Anterior cingulate cortex (tissue), 58 donors: ENCODE measurements around the gene NFE2L1.
"Not testable (repeated sequence)": the region's sequence is repeated elsewhere in the genome, so short reads cannot be mapped to it uniquely, and the experiment has no call there.

Experiments used
- DNase-seq, 58 donors: peaks; one replicate each; lab custom pipeline; 2025; lab: John Stamatoyannopoulos, UW

Gene NFE2L1

DNA sequence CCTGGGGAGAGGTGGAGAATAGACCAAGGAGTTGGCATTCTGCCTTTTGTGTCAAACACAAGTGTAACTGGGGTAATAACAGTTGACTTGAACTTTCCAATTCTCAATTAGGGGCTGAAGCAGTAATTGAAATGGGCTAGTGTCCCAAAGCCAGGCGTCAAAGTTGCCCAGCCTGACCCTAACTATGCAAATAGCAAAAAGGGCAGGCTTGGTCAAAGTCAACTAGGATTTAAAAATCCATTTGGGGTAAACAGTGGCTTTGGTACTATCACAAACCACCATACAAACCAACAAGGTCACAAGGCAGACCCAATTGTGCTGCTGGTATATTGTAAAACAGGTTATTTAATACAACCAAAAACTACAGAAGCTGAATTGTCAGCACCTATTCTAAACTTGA lies 18.0 kb downstream of the NFE2L1 start:
- no peak for DNase-seq

DNA sequence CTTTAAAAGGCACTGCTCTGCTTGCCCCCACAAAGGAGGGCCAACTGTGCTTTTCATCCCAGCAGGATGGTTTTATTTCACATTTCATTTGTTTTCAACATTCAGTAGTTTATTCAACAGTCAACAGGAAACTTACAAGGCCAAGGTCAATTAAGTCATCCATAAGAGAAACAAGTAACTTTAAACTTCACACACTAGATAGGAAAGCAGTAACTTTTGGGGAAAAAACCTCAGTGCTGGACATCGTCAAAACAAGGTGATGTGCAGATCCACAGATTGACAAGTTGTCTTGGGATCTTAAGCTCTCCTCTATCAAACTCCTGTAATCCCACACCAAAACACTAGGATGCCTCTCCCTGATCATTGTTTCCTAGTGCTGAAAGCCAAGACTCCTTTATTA lies 18.5 kb downstream of the NFE2L1 start:
- no peak for DNase-seq

DNA sequence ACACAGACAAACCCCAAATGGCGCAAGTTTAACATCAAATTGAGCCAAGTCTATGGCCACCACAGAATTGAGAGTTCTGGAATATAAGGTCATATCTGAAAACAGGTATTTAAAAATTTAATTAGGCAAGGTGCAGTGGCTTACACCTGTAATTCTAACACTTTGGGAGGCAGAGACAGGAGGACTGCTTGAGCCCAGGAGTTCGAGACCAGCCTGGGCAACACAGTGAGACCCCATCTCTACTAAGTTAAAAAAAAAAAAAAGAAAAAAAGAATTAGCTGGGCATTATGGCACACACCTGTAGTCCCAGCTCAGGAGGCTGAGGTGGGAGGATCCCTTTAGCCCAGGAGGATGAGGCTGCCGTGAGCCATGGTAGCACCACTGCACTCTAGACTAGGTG lies 19.1 kb downstream of the NFE2L1 start:
- DNase-seq = no peak

DNA sequence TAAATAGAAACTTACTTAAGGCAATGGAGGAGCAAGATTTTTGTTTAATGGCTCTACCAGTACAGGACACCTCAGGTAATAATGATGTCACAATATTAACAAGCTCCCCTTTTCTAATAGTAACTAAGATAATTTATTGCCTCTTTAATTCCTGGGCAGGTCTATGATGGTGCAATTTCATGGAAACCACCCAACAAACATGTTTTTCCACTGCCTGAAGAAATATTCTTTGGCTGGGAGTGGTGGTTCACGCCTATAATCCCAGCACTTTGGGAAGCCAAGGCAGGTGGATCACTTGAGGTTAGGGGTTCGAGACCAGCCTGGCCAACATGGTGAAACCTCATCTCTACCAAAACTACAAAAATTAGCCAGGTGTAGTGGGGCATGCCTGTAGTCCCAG lies 19.6 kb downstream of the NFE2L1 start:
- DNase-seq = not testable (repeated sequence)

DNA sequence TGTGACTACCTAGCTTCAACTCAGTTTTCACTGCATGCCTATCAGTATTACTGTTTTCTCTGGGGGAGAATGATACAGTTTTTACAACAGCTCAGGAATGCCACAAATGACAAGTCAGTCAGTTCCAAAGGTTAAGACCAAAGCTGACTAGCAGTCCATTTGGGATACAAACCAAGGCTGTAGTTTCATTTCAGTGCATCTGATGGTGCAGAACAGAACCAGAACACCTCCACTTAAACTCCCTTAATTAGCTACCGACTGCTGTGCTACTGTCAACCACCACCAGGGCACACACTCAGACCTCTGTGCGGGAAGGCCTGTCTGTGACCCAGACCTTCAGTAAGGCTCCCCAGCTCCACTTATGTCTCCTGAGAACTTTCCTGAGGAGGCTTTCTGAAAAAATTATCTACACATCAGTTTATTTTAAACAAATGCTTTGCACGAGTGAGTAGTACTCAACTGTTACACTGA lies 20.4 kb downstream of the NFE2L1 start:
- no peak for DNase-seq

- DNase-seq = no peak
These were observed 22.0 kb downstream of the NFE2L1 start for GRCh38 chr17:48070195-48070594.

DNA sequence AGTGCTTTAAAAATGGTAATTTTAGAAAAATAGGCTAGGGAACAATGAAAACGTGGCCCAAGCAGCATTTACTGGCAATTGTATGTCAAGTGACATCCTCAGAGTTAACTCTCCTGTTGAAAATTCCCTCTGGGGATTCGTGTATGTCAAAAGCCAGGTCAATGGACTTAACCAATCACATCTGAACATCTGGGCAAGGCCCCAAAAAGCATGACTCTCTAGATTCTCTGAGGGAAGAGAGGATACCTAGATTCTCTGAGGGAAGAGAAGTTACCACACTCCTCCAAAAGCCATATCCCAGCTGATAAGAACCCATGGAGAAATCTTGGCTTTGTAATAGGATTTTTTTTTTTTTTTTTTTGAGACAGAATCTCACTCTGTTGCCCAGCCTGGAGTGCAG lies 23.5 kb downstream of the NFE2L1 start:
- no peak for DNase-seq

DNA sequence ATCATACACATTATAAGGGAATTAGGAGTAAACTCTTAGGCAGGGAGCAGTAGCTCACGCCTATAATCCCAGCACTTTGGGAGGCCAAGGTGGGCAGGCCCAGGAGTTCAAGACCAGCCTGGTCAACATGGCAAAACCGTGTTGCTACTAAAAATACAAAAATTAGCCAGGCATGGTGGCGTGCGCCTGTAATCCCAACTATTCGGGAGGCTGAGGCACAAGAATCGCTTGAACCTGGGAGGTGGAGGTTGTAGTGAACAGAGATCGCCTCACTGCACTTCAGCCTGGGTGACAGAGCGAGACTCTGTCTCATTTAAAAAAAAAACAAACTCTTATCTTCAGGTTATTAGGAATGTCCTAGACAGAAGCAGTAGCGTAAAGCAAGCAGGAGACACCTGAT lies 24.7 kb downstream of the NFE2L1 start:
- DNase-seq = not testable (repeated sequence)

DNA sequence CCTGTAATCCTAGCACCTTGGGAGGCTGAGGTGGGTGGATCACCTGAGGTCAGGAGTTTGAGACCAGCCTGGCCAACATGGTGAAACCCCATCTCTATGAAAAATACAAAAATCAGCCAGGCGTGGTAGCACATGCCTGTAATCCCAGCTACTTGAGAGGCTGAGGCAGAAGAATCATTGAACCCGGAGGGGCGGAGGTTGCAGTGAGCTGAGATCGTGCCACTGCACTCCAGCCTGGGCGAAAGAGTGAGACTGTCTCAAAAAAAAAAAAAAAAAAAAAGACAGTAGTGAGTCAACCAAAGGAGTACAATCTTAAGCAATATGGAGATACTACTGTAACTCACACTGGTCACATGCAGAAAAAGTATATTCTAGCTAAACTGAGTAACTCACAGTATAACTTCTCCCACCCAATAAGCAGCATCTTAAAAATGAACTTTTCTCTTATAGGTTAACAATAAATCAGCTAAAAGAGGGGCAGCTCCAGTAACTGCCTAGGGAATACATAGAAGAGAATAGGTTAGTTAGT lies 25.5 kb downstream of the NFE2L1 start:
- not testable (repeated sequence) for DNase-seq

DNA sequence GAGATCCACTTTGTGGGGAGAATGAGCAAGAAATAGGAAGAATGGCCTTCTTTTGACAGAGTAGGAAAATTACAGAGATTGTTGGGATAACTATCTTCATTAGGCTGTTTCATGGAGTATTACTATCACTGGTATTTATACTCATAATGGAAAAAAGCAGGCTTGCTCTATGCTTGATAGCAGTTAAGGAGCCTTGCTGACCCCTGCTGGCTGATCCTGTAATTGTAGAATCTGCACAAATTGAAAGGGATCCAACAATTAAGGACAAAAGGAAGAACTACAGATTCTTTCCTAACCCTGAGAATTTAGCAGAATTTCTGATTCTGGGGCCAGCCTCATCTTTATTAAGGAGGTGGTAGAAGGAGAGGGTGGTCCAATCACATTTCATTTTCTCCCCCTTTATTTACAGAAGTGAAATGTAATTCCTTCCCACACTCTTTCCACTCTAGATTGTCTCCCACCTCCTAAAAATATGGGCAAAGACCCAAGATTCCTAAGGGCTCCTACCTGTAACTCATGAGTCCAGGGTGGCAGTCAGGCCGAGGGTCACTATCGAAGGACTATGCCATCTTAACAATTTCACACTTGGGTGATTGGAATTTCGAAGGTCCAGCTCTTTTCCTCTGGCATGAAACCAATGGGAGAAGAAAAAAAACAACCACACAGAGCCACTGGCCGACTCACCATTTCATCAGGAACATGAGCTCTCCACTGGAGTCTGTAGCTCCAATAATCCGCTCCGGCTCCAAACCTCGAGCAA lies 26.3 kb downstream of the NFE2L1 start:
- peak in 40 of 58 donors; percentile 6 to 83 (median 40) for DNase-seq

- DNase-seq = not testable (repeated sequence)
These were observed 29.0 kb downstream of the NFE2L1 start for GRCh38 chr17:48077152-48077551.

DNA sequence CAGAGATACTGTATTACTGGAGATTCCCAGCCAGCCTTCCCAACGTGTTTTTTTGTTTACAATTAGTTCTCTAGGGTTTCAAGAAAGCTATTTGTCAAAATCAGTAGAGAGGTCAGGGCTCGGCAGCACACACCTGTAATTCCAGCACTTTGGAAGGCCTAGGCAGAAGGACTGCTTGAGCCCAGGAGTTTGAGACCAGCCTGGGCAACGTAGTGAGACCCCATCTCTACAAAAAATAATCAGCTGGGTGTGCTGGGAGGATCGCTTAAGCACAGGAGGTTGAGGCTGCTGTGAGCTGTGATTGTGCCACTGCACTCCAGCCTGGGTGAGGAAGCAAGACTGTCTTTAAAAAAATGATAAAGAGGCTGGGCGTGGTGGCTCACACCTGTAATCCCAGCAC lies 33.7 kb downstream of the NFE2L1 start:
- DNase-seq = no peak

DNA sequence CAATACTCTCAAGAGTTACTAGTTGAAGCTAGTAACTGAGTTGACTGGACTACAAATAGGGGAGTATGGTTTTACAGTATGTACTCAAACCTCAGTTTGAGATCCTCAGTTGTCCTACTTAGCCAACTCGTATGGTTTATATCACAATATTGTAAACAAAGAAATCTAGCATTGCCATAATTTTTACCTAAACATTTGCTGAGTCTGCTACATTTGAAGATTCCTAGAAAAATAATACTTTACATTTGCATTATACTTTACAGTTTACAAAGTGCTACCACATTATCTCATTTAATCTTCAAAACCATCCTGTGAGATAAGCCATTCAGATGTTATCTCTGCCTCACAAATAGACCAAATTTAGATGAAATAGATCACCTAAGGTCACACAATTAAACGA lies 36.8 kb downstream of the NFE2L1 start:
- DNase-seq = no peak

DNA sequence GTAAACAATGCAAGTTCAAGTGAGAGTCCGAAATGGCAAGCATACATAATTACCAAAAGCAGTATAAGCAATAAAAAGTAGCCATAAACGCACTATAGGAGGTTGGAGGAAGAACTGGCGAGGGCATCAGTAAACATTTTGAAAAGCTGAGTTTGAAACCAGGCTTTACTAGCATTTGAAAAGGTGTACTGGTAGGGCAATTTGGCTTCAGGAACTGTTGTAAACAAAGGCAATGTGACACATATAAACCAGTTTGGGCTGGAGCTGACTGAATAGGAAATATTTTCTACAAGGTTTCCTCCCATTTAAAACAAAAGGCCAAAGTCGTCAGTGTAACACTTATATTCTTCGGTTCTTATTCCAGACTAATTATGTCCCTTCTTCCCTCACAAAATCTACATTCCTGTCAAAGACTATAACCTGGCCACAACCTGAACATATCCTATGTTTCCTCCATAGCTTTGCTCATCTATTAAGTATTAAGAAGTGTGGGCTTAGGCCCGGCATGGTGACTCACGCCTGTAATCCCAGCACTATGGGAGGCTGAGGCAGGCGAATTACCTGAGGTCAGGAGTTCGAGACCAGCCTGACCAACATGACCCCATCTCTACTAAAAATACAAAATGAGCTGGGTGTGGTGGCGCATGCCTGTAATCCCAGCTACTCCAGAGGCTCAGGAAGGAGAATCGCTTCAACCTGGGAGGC lies 45.3 kb downstream of the NFE2L1 start:
- no peak for DNase-seq

DNA sequence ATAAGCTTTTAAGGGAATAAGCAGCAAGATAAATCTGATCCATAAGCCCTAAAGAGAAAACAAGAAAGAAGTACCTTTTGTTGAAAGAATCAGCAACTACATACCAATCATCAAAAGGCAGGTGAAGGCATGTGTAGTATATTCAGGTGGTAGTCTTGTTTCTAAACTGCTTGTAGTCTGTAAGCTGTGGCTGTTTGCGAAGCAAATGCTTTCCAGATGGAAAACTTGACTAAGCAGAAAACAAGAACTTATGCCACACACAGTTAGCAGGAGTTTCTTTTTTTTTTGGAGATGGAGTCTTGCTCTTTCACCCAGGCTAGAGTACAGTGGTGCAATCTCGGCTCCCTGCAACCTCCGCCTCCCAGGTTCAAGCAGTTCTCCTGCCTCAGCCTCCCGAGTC lies 47.5 kb downstream of the NFE2L1 start:
- DNase-seq = no peak

DNA sequence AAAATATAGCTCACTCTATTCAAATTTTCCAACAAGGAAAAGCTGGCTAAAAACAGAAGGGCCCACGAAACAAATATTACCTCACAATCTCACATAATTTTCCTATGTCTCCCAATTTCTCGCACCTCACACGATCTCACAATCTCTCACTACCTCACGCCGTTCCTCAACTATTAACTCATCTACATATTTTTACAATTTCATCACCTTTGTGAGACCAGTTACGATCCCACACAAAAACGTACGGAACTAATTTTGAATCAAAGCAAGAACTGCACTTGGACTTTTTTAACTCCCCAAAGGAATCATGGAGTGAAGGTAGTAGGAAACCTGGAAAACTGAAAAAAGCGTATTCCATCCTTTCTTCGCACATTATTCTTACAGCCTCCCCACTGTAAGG lies 52.0 kb downstream of the NFE2L1 start:
- DNase-seq = no peak

DNA sequence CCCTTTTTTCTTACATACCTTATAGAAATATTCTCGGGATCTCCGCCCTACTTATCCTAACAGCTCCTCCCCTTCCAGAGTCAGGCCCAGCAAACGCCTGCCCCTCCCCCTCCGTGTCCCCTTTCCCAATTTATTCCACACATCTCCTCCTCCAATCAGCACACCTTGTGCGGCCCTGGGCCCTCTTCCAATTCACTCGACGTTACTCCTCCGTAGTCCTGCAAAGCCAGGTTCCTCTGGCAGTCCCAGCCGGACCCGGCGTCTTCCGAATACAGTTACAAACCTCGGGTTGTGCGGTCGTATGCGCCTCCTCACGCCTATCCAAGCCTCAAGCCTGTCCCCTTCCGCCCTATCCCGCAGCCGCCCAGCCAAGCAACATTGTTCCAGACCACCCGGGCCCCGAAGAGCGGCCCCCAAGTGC lies 52.4 kb downstream of the NFE2L1 start:
- peak in 29 of 58 donors; percentile 20 to 72 (median 50) for DNase-seq

DNA sequence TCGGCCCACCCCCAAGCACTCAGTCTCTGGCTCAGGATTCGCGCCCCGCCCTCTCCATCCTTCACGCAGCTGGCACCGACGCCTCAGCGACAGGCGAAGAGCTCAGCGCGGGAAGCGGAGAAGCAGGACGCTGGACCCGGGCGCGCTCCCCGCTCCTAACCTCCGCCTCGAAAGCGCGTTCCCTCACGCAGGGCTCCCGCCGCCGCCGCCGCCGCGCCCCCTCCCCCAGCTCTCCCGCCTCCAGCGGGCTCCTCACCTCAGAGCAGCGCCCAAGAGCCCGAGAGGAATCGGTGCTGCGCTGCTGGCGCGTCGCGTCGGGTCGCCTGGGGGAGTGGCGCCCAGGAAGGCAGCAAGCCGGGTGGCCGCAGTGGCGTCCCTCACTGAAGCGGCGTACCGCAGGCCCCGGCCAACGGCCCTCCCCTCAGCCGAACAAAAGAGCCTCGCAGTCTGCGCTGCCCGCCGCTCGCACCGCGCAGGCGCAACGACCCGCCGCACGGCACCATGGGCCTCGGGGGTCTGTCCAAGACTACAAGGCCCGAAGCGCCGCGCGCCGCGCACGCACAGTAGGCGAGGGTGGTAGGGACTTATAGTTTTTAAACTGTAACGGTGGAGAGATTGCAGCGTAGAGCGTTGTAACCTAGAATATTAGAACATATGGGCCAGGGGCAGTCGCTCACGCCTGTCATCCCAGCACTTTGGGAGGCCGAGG lies 53.0 kb downstream of the NFE2L1 start, which contains the start of gene CBX1:
Gene CBX1 (minus strand): TSS at position 467 of the 709 bp plus-strand sequence. CDS start 24,474 bp downstream, outside the sequence.
- peak; percentile 36 to 97 (median 93) for DNase-seq

- no peak for DNase-seq
These were observed 54.0 kb downstream of the NFE2L1 start for GRCh38 chr17:48102043-48102750.
